ENCODE results near the gene TIMM22.

GRCh38 chr17:967122-967521 is 29.8 kb upstream of the TIMM22 start:
- TF ChIP-seq CTCF (conservative IDR thresholded peaks at IDR 0.05): no peak
- TF ChIP-seq ZFX (IDR thresholded peaks at IDR 0.05): no peak

Measured in C4-2B (cell line).